ENCODE measurements around the gene ARSB.

The ARSB gene

GRCh38 chr5:78985116-78985724 is at the start of gene ARSB:
ARSB (minus strand) TSS chr5:78985310; CDS start chr5:78985248, 62 bp downstream.
- DNase-seq: peak; percentile 78

DNA sequence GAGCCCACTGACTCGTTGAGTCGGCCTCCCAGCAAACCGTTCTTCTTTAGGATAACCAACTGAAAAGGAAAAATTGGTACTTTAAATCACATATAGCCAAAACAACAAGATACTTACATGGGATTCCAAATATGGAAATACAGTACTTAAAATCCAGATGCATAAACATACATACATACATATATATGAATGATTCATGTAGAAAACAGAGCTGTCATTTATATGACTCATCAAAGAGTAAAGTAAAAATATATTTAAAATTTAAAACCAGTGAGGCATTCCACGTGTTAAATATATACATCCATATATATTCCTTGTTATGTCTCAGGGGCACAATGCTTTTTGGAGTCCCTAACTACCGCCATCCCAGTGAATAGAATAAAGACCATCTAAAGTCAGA is 47.7 kb upstream of the ARSB start:
- DNase-seq: no peak

- DNase-seq: no peak
These were observed 47.1 kb upstream of the ARSB start for GRCh38 chr5:79032031-79032695.

GRCh38 chr5:79031485-79031867 is 46.4 kb upstream of the ARSB start:
- DNase-seq: no peak

- DNase-seq: no peak
These were observed 45.8 kb upstream of the ARSB start for GRCh38 chr5:79030663-79031484.

- peak; percentile 61 for DNase-seq
These were observed 40.0 kb upstream of the ARSB start for GRCh38 chr5:79025054-79025472.

DNA sequence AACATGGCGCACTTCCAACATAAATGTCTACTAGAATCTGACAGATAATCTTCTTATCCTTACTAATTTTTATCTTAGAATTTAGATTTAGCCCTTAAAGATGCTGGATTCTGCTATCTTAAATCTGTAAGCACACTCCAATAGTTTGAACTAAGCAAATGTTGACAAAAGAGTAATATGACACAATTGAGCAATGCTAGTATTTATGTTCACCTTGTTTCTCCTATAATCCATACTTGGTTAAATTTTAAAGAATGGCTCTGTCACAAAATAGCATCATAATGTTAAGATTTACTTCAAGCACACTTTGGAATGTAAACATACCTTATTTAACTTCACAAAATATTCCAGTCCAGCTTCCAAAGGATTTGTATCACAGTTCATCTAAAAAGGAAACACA is 38.8 kb upstream of the ARSB start:
- no peak for DNase-seq

GRCh38 chr5:79023348-79023747 is 38.2 kb upstream of the ARSB start:
- no peak for DNase-seq

- DNase-seq: no peak
These were observed 37.7 kb upstream of the ARSB start for GRCh38 chr5:79022771-79023170.

DNA sequence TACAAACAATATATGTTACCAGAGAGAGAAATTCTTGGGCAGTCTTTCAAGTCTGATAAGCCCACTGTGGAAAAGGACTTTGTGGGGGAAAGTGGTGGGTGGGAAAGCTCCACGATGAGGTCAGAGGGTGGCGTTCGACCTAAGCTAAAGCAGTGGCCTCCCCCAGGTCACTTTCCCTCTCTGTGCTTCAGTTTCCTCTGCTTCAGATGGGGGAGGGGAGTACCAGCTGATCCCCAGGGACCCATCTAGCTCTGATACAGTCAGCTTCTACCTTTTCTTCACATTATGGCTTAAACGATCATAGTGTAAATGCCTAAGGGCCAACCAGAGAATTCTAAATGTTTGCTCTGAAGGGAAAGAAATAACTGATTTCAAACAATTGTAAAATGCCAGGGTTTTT is 36.6 kb upstream of the ARSB start:
- DNase-seq: no peak

- DNase-seq: peak; percentile 71
These were observed 35.9 kb upstream of the ARSB start for GRCh38 chr5:79020861-79021561.

DNA sequence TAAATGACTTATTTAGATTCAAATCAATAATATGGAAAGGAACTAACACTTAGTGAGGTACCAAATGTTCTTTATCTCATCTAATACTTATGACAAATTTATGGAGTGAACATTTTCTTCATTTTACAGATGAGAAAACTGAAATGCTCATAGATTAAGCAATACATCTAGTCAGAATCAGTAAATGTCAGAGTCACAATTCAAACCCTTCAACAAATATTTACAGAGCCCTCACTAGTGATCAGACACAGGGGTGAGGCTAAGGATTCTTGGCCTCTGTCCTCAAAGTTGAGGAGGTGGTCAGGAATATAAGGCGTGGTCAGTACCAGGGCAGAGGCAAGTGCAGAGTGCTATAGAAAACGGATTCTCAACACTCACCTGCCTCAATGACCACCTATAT is 29.5 kb upstream of the ARSB start:
- DNase-seq: no peak

- DNase-seq: no peak
These were observed 26.8 kb upstream of the ARSB start for GRCh38 chr5:79011869-79012268.

GRCh38 chr5:79011219-79011836 is 26.2 kb upstream of the ARSB start:
- DNase-seq: no peak

GRCh38 chr5:79008362-79008761 is 23.3 kb upstream of the ARSB start:
- DNase-seq: no peak

GRCh38 chr5:79007872-79008271 is 22.8 kb upstream of the ARSB start:
- DNase-seq: no peak

DNA sequence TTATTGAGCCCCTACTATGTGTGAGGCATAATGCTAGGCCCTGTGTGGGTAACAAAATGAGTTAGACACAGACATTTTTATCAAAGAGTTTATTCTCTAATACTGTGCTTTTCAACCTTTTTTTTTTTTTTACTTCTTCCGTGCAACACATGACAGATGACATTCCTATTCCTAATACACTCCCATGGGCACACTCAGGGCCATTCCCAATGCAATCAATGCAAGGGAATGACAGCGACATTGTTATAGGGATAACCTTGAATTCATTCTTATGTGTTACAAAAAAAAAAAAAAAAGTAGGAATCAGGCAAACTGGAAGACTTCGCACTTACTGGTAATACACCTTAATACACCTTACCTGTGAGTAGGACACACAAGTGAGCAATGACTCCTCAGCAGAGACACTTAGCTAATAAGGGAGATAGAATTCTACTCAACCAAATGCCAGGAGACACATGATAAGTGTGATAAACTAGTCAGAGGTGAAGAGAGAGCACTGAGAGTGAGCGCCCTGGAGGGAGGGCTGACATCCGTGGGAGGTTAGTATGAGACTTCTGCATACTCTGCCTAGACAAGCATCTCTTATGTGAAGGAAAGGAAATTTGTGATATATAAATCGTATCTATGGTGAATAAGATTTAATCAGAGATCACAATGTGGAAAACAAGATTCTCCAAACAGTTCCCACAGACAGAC is 21.0 kb upstream of the ARSB start:
- no peak for DNase-seq

- no peak for DNase-seq
These were observed 20.0 kb upstream of the ARSB start for GRCh38 chr5:79005151-79005550.

- no peak for DNase-seq
These were observed 17.3 kb upstream of the ARSB start for GRCh38 chr5:79002374-79002773.

GRCh38 chr5:79001471-79001870 is 16.4 kb upstream of the ARSB start:
- no peak for DNase-seq

GRCh38 chr5:78997090-78997489 is 12.0 kb upstream of the ARSB start:
- no peak for DNase-seq

DNA sequence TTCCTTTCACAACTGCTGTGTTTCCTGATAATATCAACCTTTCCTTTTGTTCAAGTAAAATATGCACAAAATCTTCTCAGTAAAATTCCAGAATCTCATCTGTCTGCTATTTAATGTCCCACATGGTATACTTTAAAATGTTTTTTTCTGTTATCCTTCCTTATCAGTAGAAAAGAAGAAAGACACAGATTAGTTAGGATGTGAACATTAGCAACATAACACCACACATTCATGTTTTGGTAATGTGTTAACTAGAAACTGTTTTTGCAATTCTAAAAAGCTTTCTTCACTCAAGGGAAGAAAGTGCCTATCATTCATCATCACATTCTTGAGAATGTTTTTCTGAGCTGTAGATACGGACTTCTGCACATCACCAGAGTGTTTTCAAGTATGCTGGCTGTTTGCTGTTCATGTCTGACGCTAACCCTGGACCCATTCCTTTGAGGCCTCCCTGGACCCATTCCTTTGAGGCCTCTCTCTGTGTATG is 10.5 kb upstream of the ARSB start:
- DNase-seq: no peak

All from hematopoietic multipotent progenitor cell treated with erythropoietin and hydrocortisone succinate and interleukin-3 and kit ligand, for 8 days (in vitro differentiated cells).